Measurements from ENCODE around the gene FMN1. TPM values are rescaled to one million over a fixed set of nuclear protein-coding genes. Genes with fewer than 3 reads are reported as not detected.

FMN1 gene
- total and polyA plus RNA-seq, 7 donors: 0.21 to 20.0 (median 2.5) TPM

DNA sequence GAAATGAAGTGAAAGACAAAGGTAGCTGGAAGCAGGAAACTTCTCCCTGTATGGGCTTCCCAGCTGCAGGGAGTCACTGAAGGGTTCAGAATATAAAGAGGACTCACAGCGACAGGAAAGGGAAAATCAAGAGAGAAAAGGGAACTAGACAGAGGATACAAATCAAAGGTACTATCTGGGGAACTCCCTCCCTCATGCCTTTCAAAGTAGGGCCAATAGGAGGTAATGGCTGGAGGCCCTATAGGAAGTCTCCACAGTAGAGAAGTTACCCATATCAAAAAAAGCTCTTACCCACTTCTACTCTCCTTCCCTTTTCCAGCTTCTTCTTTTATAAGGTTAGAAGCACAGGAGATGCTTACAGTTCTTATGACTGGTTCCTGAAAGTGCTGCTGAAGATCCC is 43.5 kb downstream of the FMN1 start:
- Histone ChIP-seq H3K4me3 (no peak overlapping the region), H3K4me1 (no peaks in the 10 kb centered on the region), H3K36me3 (ENCODE audit: insufficient read depth in 1 of 2, low read depth in 1 of 2) (no peaks in the 10 kb centered on the region), H3K27me3 (ENCODE audit: insufficient read depth in 3 of 3, low read length in 2 of 3) (no peaks in the 10 kb centered on the region), H3K9me3 (no peaks in the 10 kb centered on the region), H3K27ac (no peak overlapping the region)
- 55 to 59% (median 57%) methylated on average over 1 of the region's 1 CpG for WGBS, 3 donors
- ATAC-seq (no peak), DNase-seq (no peak)
- intact Hi-C loops (cut with DNase I): no loop called here
- TF ChIP-seq CTCF (IDR thresholded peaks at IDR 0.05): no peak

DNA sequence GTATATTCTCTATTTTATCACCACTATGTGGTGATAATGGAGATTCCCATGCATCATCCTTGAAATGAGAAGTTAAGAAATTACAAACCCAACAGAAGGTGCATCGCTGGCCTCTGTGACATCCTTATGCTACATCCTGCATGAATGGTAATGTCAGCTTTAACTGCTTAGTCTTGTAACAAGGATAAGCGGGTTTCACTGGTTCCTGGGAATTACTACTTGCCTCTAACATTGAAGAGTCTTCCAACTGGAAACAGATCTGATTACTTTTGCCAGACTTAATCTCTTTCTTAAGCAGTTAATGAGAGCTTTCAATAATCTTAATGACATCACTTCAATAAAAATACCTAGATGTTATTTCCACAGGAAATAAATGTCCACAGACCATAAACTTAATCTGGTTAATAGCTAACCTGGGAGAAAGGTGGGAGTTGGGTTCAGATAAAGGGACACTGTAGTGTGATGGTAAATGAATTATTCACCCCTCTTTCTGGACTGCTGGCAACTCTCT is 44.0 kb downstream of the FMN1 start:
- 93 to 97% (median 93%) methylated on average over 2 of the region's 2 CpGs for WGBS, 3 donors

GRCh38 chr15:33149919-33150318 is 44.6 kb downstream of the FMN1 start:
- Histone ChIP-seq H3K27me3 (ENCODE audit: insufficient read depth in 3 of 3, low read length in 2 of 3) (no peaks in the 10 kb centered on the region), H3K9me3 (no peaks in the 10 kb centered on the region), H3K4me3 (no peak overlapping the region), H3K36me3 (ENCODE audit: insufficient read depth in 1 of 2, low read depth in 1 of 2) (no peaks in the 10 kb centered on the region), H3K4me1 (no peaks in the 10 kb centered on the region), H3K27ac (no peak overlapping the region)
- ATAC-seq: no peak
- TF ChIP-seq CTCF (IDR thresholded peaks at IDR 0.05): no peak
- intact Hi-C loops (cut with DNase I): no loop called here
- no peak for DNase-seq

More for the DNA sequence above, 44.0 kb downstream of the FMN1 start:
- ATAC-seq: no peak
- DNase-seq: no peak
- TF ChIP-seq CTCF (IDR thresholded peaks at IDR 0.05): no peak
- no peaks in the 10 kb centered on the region for H3K27me3 ChIP-seq (ENCODE audit: insufficient read depth in 3 of 3, low read length in 2 of 3)
- intact Hi-C loops (cut with DNase I): no loop called here
- H3K36me3 ChIP-seq (ENCODE audit: insufficient read depth in 1 of 2, low read depth in 1 of 2): no peaks in the 10 kb centered on the region
- H3K4me3 ChIP-seq: no peak overlapping the region
- H3K27ac ChIP-seq: no peak overlapping the region
- H3K9me3 ChIP-seq: no peaks in the 10 kb centered on the region
- H3K4me1 ChIP-seq: no peaks in the 10 kb centered on the region

- intact Hi-C loops (cut with DNase I): no loop called here
- no peak overlapping the region for H3K27ac ChIP-seq
- no peak overlapping the region for H3K4me3 ChIP-seq
- H3K9me3 ChIP-seq: no peaks in the 10 kb centered on the region
- no peak for TF ChIP-seq CTCF (IDR thresholded peaks at IDR 0.05)
- WGBS, 3 donors: 73 to 81% (median 76%) methylated on average over 8 of the region's 8 CpGs
- no peaks in the 10 kb centered on the region for H3K27me3 ChIP-seq (ENCODE audit: insufficient read depth in 3 of 3, low read length in 2 of 3)
- DNase-seq: no peak
- H3K4me1 ChIP-seq: no peaks in the 10 kb centered on the region
- H3K36me3 ChIP-seq (ENCODE audit: insufficient read depth in 1 of 2, low read depth in 1 of 2): no peaks in the 10 kb centered on the region
- no peak for ATAC-seq
Measured at GRCh38 chr15:33148129-33148751, 46.3 kb downstream of the FMN1 start.

DNA sequence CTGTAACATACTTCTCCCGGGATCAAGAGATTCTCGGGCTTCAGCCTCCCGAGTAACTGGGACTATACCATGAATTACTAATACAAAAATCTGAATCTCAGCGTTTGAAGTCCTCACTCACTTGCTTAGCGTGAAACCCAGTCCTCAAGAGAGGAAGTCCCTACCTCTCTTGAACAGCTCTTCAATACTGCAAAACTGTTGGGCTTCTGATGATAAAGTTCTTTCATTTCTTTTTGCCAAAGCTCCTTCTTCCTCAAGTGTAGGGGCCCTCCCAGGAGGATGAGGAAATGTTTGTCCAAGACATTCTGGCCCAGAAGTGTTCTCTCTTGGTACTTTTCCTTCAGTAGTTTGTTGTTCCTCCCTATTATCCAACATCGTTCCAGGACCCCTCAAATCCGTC is 48.5 kb downstream of the FMN1 start:
- DNase-seq (no peak), ATAC-seq (no peak)
- Histone ChIP-seq H3K4me1 (no peaks in the 10 kb centered on the region), H3K27me3 (ENCODE audit: insufficient read depth in 3 of 3, low read length in 2 of 3) (no peaks in the 10 kb centered on the region), H3K36me3 (ENCODE audit: insufficient read depth in 1 of 2, low read depth in 1 of 2) (no peaks in the 10 kb centered on the region), H3K9me3 (no peaks in the 10 kb centered on the region), H3K27ac (no peak overlapping the region), H3K4me3 (no peak overlapping the region)
- TF ChIP-seq CTCF (IDR thresholded peaks at IDR 0.05): no peak
- 83 to 89% (median 84%) methylated on average over 7 of the region's 7 CpGs for WGBS, 3 donors
- intact Hi-C loops (cut with DNase I): no loop called here

Measured in psoas muscle (tissue), 8 donors.